IMR-90 (cell line): ENCODE data around the gene FARS2. TPM values are rescaled to one million over a fixed set of nuclear protein-coding genes. Genes with fewer than 3 reads are reported as not detected.

Source experiments
- ATAC-seq: fragments of 200-7000 bp; cut with Tn5 transposase; 2 replicates; pipeline ENCODE4 v1.9.1; 2020; ENCODE audit warnings: low read depth, mild to moderate bottlenecking, moderate library complexity
- BruUV-seq: library from RNA; stranded (reverse); fragments of 400-500 nt; replicated peaks from 2 replicates; lab custom pipeline; 2021; lab: Mats Ljungman, UMichigan
- CTCF ChIA-PET: fragments of 300-600 bp; formaldehyde crosslinking; extraction: SDS; loops from one replicate; lab custom pipeline; 2021; ENCODE audit warnings: antibody characterized with exemption; lab: Yijun Ruan, JAX
- POLR2A ChIA-PET: fragments of 300-600 bp; sonication (Branson Sonifier 250); formaldehyde crosslinking; loops from one replicate; lab custom pipeline; 2022; ENCODE audit warnings: antibody characterized with exemption; ENCODE audit not compliant: unreplicated experiment; lab: Charles Lee
- DNase-seq: peaks from one replicate; pipeline ENCODE4 v3.0.0; 2013
- H2AFZ ChIP-seq: replicated peaks from 2 replicates; pipeline ENCODE3; 2013; ENCODE audit warnings: low read length, mild to moderate bottlenecking; ENCODE audit not compliant: poor library complexity
- H2AK5ac ChIP-seq: 2 replicates; pipeline ENCODE4 v1.6.1; 2013; ENCODE audit warnings: low read depth, low read length, inconsistent platforms
- H2AK9ac ChIP-seq: replicated peaks from 2 replicates; pipeline ENCODE3; 2013; ENCODE audit warnings: mild to moderate bottlenecking, low read depth, low read length, moderate library complexity; ENCODE audit not compliant: poor library complexity
- H2BK120ac ChIP-seq: 2 replicates; pipeline ENCODE4 v1.6.1; 2013; ENCODE audit warnings: low read depth, low read length, inconsistent platforms
- H2BK15ac ChIP-seq: 3 replicates; pipeline ENCODE4 v1.6.1; 2013; ENCODE audit warnings: low read depth, low read length, inconsistent platforms
- H2BK20ac ChIP-seq: 2 replicates; pipeline ENCODE4 v1.6.1; 2013; ENCODE audit warnings: low read depth, mild to moderate bottlenecking, inconsistent platforms, low read length, moderate library complexity
- H2BK5ac ChIP-seq: 2 replicates; pipeline ENCODE4 v1.6.1; 2013; ENCODE audit warnings: mild to moderate bottlenecking, low read depth, low read length, inconsistent platforms; ENCODE audit not compliant: poor library complexity, severe bottlenecking
- H3K14ac ChIP-seq: replicated peaks from 2 replicates; pipeline ENCODE4 v1.6.1; 2013; ENCODE audit warnings: low read depth, low read length, inconsistent platforms
- H3K18ac ChIP-seq: 2 replicates; pipeline ENCODE4 v1.6.1; 2013; ENCODE audit warnings: low read depth, low read length, control low read depth
- H3K23ac ChIP-seq: 2 replicates; pipeline ENCODE4 v1.6.1; 2013; ENCODE audit warnings: low read depth, low read length, inconsistent platforms
- H3K27ac ChIP-seq: 2 replicates; pipeline ENCODE4 v1.5.1; 2013; ENCODE audit warnings: mild to moderate bottlenecking, control low read depth, low read length; ENCODE audit not compliant: insufficient read depth
- H3K27me3 ChIP-seq: 2 replicates; pipeline ENCODE4 v1.6.1; 2013; ENCODE audit warnings: low read length; ENCODE audit not compliant: control insufficient read depth, insufficient read depth
- H3K36me3 ChIP-seq: 2 replicates; pipeline ENCODE4 v1.6.1; 2013; ENCODE audit warnings: low read length, mixed read lengths; ENCODE audit not compliant: control insufficient read depth, insufficient read depth
- H3K4ac ChIP-seq: 2 replicates; pipeline ENCODE4 v1.6.1; 2013; ENCODE audit warnings: low read depth, low read length, inconsistent platforms
- H3K4me1 ChIP-seq: 2 replicates; pipeline ENCODE4 v1.6.1; 2013; ENCODE audit warnings: low read length, mixed read lengths; ENCODE audit not compliant: control insufficient read depth, insufficient read depth
- H3K4me2 ChIP-seq: 2 replicates; pipeline ENCODE4 v1.6.1; 2013; ENCODE audit warnings: low read depth, mild to moderate bottlenecking, control low read depth, low read length, moderate library complexity
- H3K4me3 ChIP-seq: 2 replicates; pipeline ENCODE4 v1.5.1; 2013; ENCODE audit warnings: low read depth, mild to moderate bottlenecking, control low read depth, low read length, moderate library complexity; ENCODE audit not compliant: insufficient read depth
- H3K56ac ChIP-seq: 2 replicates; pipeline ENCODE4 v1.6.1; 2013; ENCODE audit warnings: low read length, inconsistent platforms; ENCODE audit not compliant: insufficient read depth; ENCODE audit errors: extremely low read depth
- H3K79me1 ChIP-seq, 2 experiments: 2 replicates each; pipeline ENCODE4 v1.6.1; 2013; ENCODE audit warnings: low read length in 2 of 2, inconsistent platforms in 1 of 2, low read depth in 1 of 2
- H3K9ac ChIP-seq: 2 replicates; pipeline ENCODE4 v1.6.1; 2013; ENCODE audit warnings: low read depth, low read length, control low read depth
- H3K9me1 ChIP-seq: 2 replicates; pipeline ENCODE4 v1.6.1; 2013; ENCODE audit warnings: low read length, inconsistent platforms; ENCODE audit not compliant: insufficient read depth
- H3K9me3 ChIP-seq: 2 replicates; pipeline ENCODE4 v1.6.1; 2013; ENCODE audit warnings: low read length; ENCODE audit not compliant: control insufficient read depth, insufficient read depth
- H4K20me1 ChIP-seq: 2 replicates; pipeline ENCODE4 v1.6.1; 2013; ENCODE audit warnings: low read length, inconsistent platforms; ENCODE audit not compliant: insufficient read depth
- H4K5ac ChIP-seq: 2 replicates; pipeline ENCODE4 v1.6.1; 2013; ENCODE audit warnings: mild to moderate bottlenecking, low read depth, low read length, control low read depth
- H4K8ac ChIP-seq, 2 experiments: 2 replicates each; pipeline ENCODE4 v1.6.1; 2013; ENCODE audit warnings: low read depth in 2 of 2, low read length in 2 of 2, control low read depth in 1 of 2, inconsistent platforms in 1 of 2
- H4K91ac ChIP-seq: 2 replicates; pipeline ENCODE4 v1.6.1; 2013; ENCODE audit warnings: low read depth, low read length, inconsistent platforms; ENCODE audit not compliant: insufficient read depth
- BHLHE40 ChIP-seq: fragments of 150-350 bp; IDR thresholded peaks from 2 replicates; pipeline ENCODE4 v1.6.1; 2016; ENCODE audit warnings: mild to moderate bottlenecking, low read depth, low read length
- CEBPB ChIP-seq: IDR thresholded peaks from 2 replicates; pipeline ENCODE4 v1.6.1; 2012; ENCODE audit warnings: low read depth, low read length, improper control_type of control experiment
- CHD1 ChIP-seq: IDR thresholded peaks from 2 replicates; pipeline ENCODE4 v1.6.1; 2012; ENCODE audit warnings: low read depth, low read length, improper control_type of control experiment
- CTCF ChIP-seq: conservative IDR thresholded peaks from 2 replicates; pipeline ENCODE4 v1.5.1; 2012; ENCODE audit warnings: mild to moderate bottlenecking, low read depth, low read length, improper control_type of control experiment
- ELK1 ChIP-seq: fragments of 150-350 bp; IDR thresholded peaks from 2 replicates; pipeline ENCODE4 v1.6.1; 2016; ENCODE audit warnings: low read depth, mild to moderate bottlenecking, low read length, moderate library complexity, borderline replicate concordance
- FOS ChIP-seq: fragments of 150-350 bp; IDR thresholded peaks from 2 replicates; pipeline ENCODE4 v1.6.1; 2016; ENCODE audit warnings: low read depth, low read length
- MAFK ChIP-seq: IDR thresholded peaks from 2 replicates; pipeline ENCODE4 v1.6.1; 2012; ENCODE audit warnings: low read depth, low read length, improper control_type of control experiment
- MAZ ChIP-seq: IDR thresholded peaks from 2 replicates; pipeline ENCODE4 v1.6.1; 2012; ENCODE audit warnings: low read depth, mild to moderate bottlenecking, low read length, improper control_type of control experiment, moderate library complexity, borderline replicate concordance
- MXI1 ChIP-seq: IDR thresholded peaks from 2 replicates; pipeline ENCODE4 v1.6.1; 2012; ENCODE audit warnings: low read depth, mild to moderate bottlenecking, low read length, moderate library complexity, borderline replicate concordance
- POLR2A ChIP-seq: IDR thresholded peaks from 2 replicates; pipeline ENCODE4 v1.6.1; 2012; ENCODE audit warnings: mild to moderate bottlenecking, low read depth, low read length
- RCOR1 ChIP-seq: IDR thresholded peaks from 2 replicates; pipeline ENCODE4 v1.6.1; 2012; ENCODE audit warnings: mild to moderate bottlenecking, low read length, improper control_type of control experiment; ENCODE audit not compliant: insufficient replicate concordance
- RFX5 ChIP-seq: IDR thresholded peaks from 2 replicates; pipeline ENCODE4 v1.8.0; 2012; ENCODE audit warnings: low read depth, mild to moderate bottlenecking, low read length, moderate library complexity
- SMC3 ChIP-seq: fragments of 150-350 bp; IDR thresholded peaks from 2 replicates; pipeline ENCODE4 v1.6.1; 2016; ENCODE audit warnings: low read depth, mild to moderate bottlenecking, antibody characterized with exemption, low read length, moderate library complexity
- USF2 ChIP-seq: fragments of 150-350 bp; IDR thresholded peaks from 2 replicates; pipeline ENCODE4 v1.6.1; 2017; ENCODE audit warnings: mild to moderate bottlenecking, antibody characterized with exemption, low read length, low read depth
- dilution Hi-C: fragments of 300-500 bp; cut with HindIII; formaldehyde crosslinking; loops from one replicate; pipeline ENCODE4 v1.14.3; 2018; ENCODE audit warnings: low sequenced_read_pairs; ENCODE audit not compliant: unreplicated experiment
- in situ Hi-C: fragments of 300-500 bp; cut with MboI; formaldehyde crosslinking; loops from 3 replicates; pipeline ENCODE4 v1.14.3; 2019; ENCODE audit warnings: low sequenced_read_pairs, inconsistent platforms, mixed read lengths
- intact Hi-C: fragments of 100-400 bp; cut with micrococcal nuclease; formaldehyde crosslinking; loops from 2 replicates; pipeline ENCODE4 v1.10.0; 2022
- polyA plus RNA-seq, 3 experiments: library from polyadenylated mRNA; depleted of rRNA; stranded (reverse); fragments of >200 nt; gene quantifications; 2 replicates each; pipeline ENCODE4 v1.2.3, GENCODE V29; 2012; ENCODE audit warnings: low replicate concordance in 1 of 3
- total RNA-seq: library from RNA; depleted of rRNA; stranded (reverse); fragments of >200 nt; gene quantifications from 2 replicates; pipeline ENCODE4 v1.2.3, GENCODE V29; 2012

FARS2 gene
- total and polyA plus RNA-seq, 2 of the 4 experiments (the other 2 are of a cell fraction), result 12.1 to 28.9 TPM

GRCh38 chr6:5518936-5519491 lies 257.7 kb downstream of the FARS2 start:
- no peak overlapping the region for H3K4me3 ChIP-seq
- no peak overlapping the region for H3K56ac ChIP-seq
- H2BK15ac ChIP-seq, result no peak overlapping the region
- no peak overlapping the region for H3K18ac ChIP-seq
- H3K27ac ChIP-seq, result no peak overlapping the region
- H3K4me2 ChIP-seq, result no peak overlapping the region
- no peak for DNase-seq
- no peak overlapping the region for H2AFZ ChIP-seq
- H3K9ac ChIP-seq, result no peak overlapping the region
- BruUV-seq, result no TSS peak
- no peak overlapping the region for H4K91ac ChIP-seq
- in situ Hi-C loops, result no loop called here
- H2BK120ac ChIP-seq, result no peak overlapping the region
- CTCF ChIA-PET, result no interaction called here
- dilution Hi-C loops, result no loop called here
- H4K8ac ChIP-seq, result no peak overlapping the region
- H2BK20ac ChIP-seq, result no peak overlapping the region
- intact Hi-C loops, result no loop called here
- no peaks in the 10 kb centered on the region for H3K79me1 ChIP-seq
- ATAC-seq, result no peak
- H3K27me3 ChIP-seq, result no peaks in the 10 kb centered on the region
- H3K36me3 ChIP-seq, result no peaks in the 10 kb centered on the region
- H3K4me1 ChIP-seq, result no peaks in the 10 kb centered on the region
- H4K20me1 ChIP-seq, result no peaks in the 10 kb centered on the region
- no peak overlapping the region for H3K23ac ChIP-seq
- no peak overlapping the region for H3K14ac ChIP-seq
- TF ChIP-seq CTCF (no peak), USF2 (no peak), MXI1 (no peak), ELK1 (no peak), RCOR1 (no peak), SMC3 (no peak), BHLHE40 (no peak), RFX5 (no peak), POLR2A (no peak), MAFK (no peak), FOS (no peak), MAZ (no peak), CEBPB (no peak), CHD1 (no peak)
- H3K4ac ChIP-seq, result no peak overlapping the region
- no peak overlapping the region for H2AK5ac ChIP-seq
- POLR2A ChIA-PET, result no interaction called here
- H2BK5ac ChIP-seq, result no peak overlapping the region
- H2AK9ac ChIP-seq, result no peak overlapping the region
- H3K9me1 ChIP-seq, result no peaks in the 10 kb centered on the region
- H4K5ac ChIP-seq, result no peak overlapping the region
- H3K9me3 ChIP-seq, result no peaks in the 10 kb centered on the region
